CD8-positive, alpha-beta memory T cell (primary cell): ENCODE results near the gene PCED1B. TPM values are rescaled to one million over a fixed set of nuclear protein-coding genes. Genes with fewer than 3 reads are reported as not detected.
A peak's percentile ranks its signal among the peaks of the same experiment; 100 is the strongest.

Experiments
- CTCF ChIA-PET: fragments of 350-600 bp; sonication (Branson Sonifier 250); formaldehyde crosslinking; loops from one replicate; lab custom pipeline; 2021; ENCODE audit warnings: antibody characterized with exemption; lab: Charles Lee
- POLR2A ChIA-PET: fragments of 350-600 bp; sonication (Branson Sonifier 250); formaldehyde crosslinking; loops from one replicate; lab custom pipeline; 2021; ENCODE audit warnings: antibody characterized with exemption; lab: Charles Lee
- DNase-seq, 5 donors: peaks; one replicate each; pipeline versions ENCODE4 v3.0.0 to v3.0.0-alpha.2; 2020 to 2022; ENCODE audit warnings: mixed read lengths in 1 of 5
- H3K27ac ChIP-seq: one replicate; pipeline ENCODE4 v1.7.0; 2013; ENCODE audit warnings: low read depth, mild to moderate bottlenecking, low read length, moderate library complexity
- H3K27me3 ChIP-seq: 2 replicates; pipeline ENCODE4 v1.7.0; 2013; ENCODE audit warnings: low read length, mild to moderate bottlenecking; ENCODE audit not compliant: insufficient read depth, poor library complexity, severe bottlenecking
- H3K36me3 ChIP-seq: 2 replicates; pipeline ENCODE4 v1.7.0; 2013; ENCODE audit warnings: mild to moderate bottlenecking, low read length, moderate library complexity; ENCODE audit not compliant: insufficient read depth
- H3K4me1 ChIP-seq: 2 replicates; pipeline ENCODE4 v1.7.0; 2013; ENCODE audit warnings: mild to moderate bottlenecking, low read length, moderate library complexity; ENCODE audit not compliant: insufficient read depth
- H3K4me3 ChIP-seq: 2 replicates; pipeline ENCODE4 v1.7.0; 2013; ENCODE audit warnings: mild to moderate bottlenecking, low read length
- H3K9me3 ChIP-seq: 2 replicates; pipeline ENCODE4 v1.7.0; 2013; ENCODE audit warnings: mild to moderate bottlenecking, low read length
- H3K27ac Mint-ChIP-seq, 8 donors: one replicate each; pipeline ENCODE4 v1.8.0; 2020 to 2021; ENCODE audit warnings: mixed read lengths in 8 of 8, mild to moderate bottlenecking in 6 of 8, inconsistent platforms in 3 of 8, moderate library complexity in 3 of 8
- H3K27me3 Mint-ChIP-seq, 2 donors: one replicate each; pipeline ENCODE4 v1.8.0; 2020 to 2021; ENCODE audit warnings: mixed read lengths in 2 of 2, mild to moderate bottlenecking in 1 of 2, moderate library complexity in 1 of 2
- H3K36me3 Mint-ChIP-seq, 3 donors: one replicate each; pipeline ENCODE4 v1.8.0; 2020 to 2021; ENCODE audit warnings: mixed read lengths in 3 of 3, inconsistent platforms in 1 of 3, mild to moderate bottlenecking in 1 of 3
- H3K4me1 Mint-ChIP-seq, 3 donors: one replicate each; pipeline ENCODE4 v1.8.0; 2020 to 2021; ENCODE audit warnings: mixed read lengths in 3 of 3, inconsistent platforms in 1 of 3, mild to moderate bottlenecking in 1 of 3
- H3K4me3 Mint-ChIP-seq, 7 donors: one replicate each; pipeline ENCODE4 v1.8.0; 2020 to 2021; ENCODE audit warnings: mixed read lengths in 7 of 7, mild to moderate bottlenecking in 6 of 7, moderate library complexity in 4 of 7, inconsistent platforms in 2 of 7
- H3K9me3 Mint-ChIP-seq, 5 donors: one replicate each; pipeline ENCODE4 v1.8.0; 2020 to 2022; ENCODE audit warnings: mixed read lengths in 5 of 5, mild to moderate bottlenecking in 3 of 5, moderate library complexity in 2 of 5, inconsistent platforms in 1 of 5
- polyA plus RNA-seq: library from polyadenylated mRNA; unstranded; fragments of 300-500 nt; fragmentation: Illumina TruSeq; gene quantifications from one replicate; pipeline ENCODE4 v1.2.3, GENCODE V29; 2021
- total RNA-seq, 2 experiments: library from RNA; stranded (reverse); gene quantifications; one replicate each; pipeline ENCODE4 v1.2.3, GENCODE V29; 2021

The PCED1B gene
- total and polyA plus RNA-seq, 3 experiments from 2014 or later = 52.8 to 73.3 (median 56.9) TPM

DNA sequence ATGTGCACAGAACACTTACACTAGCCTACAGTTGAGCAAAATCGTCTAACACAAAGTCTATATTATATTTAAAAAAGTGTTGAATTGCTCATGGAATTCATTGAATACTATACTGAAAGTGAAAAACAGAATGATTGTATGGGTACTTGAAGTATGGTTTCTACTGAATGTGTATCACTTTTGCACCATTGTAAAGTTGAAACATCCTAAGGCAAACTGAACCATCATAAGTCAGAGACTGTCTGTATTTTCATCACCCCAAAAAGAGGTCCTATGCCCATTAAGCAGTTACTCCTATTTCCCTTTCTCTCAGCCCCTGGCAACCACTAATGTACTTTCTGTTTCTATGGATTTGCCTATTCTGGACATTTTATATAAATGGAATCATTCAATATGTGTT, 4.8 kb downstream of the PCED1B start:
- H3K4me3 Mint-ChIP-seq = peak overlapping the region in 6 of 7 donors; percentile 74 to 96 (median 85)

DNA sequence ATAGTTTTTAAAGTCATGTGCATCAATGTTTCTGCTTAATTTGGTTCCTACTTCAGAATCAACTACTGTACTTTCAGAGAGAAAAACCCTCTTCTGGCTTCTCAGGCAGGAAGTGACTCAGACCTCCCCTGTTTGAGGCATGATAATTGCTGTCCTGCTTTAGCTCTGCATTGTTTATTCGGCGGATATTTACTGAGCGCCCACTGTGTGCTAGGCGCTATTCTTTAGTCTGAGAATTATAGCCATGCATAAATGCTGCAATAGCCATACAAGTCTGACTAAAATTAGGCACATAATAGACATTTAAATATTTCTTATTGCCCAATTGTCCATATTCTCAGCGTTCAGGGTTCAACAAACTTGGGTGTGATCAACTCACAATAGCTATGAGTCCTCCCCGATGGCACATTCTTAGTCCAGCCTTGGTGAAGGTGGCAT, 6.4 kb downstream of the PCED1B start:
- CTCF ChIA-PET = interaction anchor here (1.0 to 1.6 kb wide), 3 partner anchors 15 to 312 kb away, joined by 3 to 5 read pairs (median 3); no protein-coding TSS in a partner anchor

More for the DNA sequence above, 4.8 kb downstream of the PCED1B start:
- peak overlapping the region; percentile 87 to 97 (median 93) for H3K27ac Mint-ChIP-seq
- Histone ChIP-seq H3K27me3 (no peaks in the 10 kb centered on the region), H3K4me1 (peaks cover 50% of the 10 kb centered on the region), H3K27ac (no peak overlapping the region), H3K9me3 (no peaks in the 10 kb centered on the region), H3K36me3 (no peaks in the 10 kb centered on the region), H3K4me3 (no peak overlapping the region)
- H3K36me3 Mint-ChIP-seq = peaks cover 0 to 12% (median 0%) of the 10 kb centered on the region in 3 donors
- no peak for DNase-seq
- H3K9me3 Mint-ChIP-seq = no peaks in the 10 kb centered on the region
- peaks cover 67 to 81% (median 72%) of the 10 kb centered on the region in 3 donors for H3K4me1 Mint-ChIP-seq
- peaks cover 0 to 5% of the 10 kb centered on the region in 2 donors for H3K27me3 Mint-ChIP-seq
- POLR2A ChIA-PET = no interaction called here
- CTCF ChIA-PET = interaction anchor here (0.6 to 3.6 kb wide), 6 partner anchors 9 to 314 kb away, joined by 3 to 15 read pairs (median 7); no protein-coding TSS in a partner anchor

DNA sequence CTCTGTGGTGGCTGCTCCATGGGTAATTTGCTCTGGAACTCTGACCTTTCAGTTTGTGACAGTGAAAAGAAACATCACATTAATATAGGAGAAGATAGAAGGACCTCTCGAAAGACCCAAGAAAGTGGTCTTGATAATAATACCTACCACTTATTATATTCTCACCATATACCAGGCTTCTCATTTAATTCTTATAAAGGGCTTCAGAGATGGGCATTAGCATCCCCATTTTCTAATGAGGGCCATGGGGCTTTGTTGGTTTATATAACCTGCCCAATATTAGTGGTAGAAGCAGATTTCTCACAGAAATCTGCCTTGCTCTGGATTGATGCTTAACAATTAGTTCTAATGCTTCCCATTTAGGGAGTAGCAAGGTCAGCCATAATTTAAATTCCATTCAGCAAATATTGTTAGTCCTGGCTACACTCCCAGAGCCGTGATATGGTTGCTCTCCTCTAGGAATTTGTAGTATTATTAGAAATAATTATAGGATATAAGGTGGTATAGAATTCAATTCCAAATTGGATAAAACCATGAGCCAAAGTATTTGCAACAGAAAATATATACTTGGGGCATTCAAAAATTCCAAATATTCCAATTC, 7.8 kb downstream of the PCED1B start:
- ChIA-PET POLR2A (no interaction called here), CTCF (interaction anchor here (1.5 kb wide), 1 partner anchor 310 kb away, joined by 5 read pairs; no protein-coding TSS in a partner anchor)
- Mint-ChIP-seq H3K9me3 (peaks cover 0 to 5% (median 0%) of the 10 kb centered on the region in 5 donors), H3K27me3 (no peaks in the 10 kb centered on the region), H3K27ac (peak overlapping the region in 1 of 8 donors; percentile 72), H3K4me3 (no peak overlapping the region), H3K36me3 (peaks cover 0 to 3% (median 3%) of the 10 kb centered on the region in 3 donors), H3K4me1 (peaks cover 55 to 67% (median 59%) of the 10 kb centered on the region in 3 donors)
- Histone ChIP-seq H3K4me1 (peaks cover 40% of the 10 kb centered on the region), H3K27ac (no peak overlapping the region), H3K4me3 (no peak overlapping the region), H3K27me3 (no peaks in the 10 kb centered on the region), H3K36me3 (no peaks in the 10 kb centered on the region), H3K9me3 (no peaks in the 10 kb centered on the region)
- DNase-seq = no peak

More for the DNA sequence above, 6.4 kb downstream of the PCED1B start:
- Mint-ChIP-seq H3K36me3 (peaks cover 0 to 3% (median 0%) of the 10 kb centered on the region in 3 donors), H3K9me3 (peaks cover 0 to under 1% (median 0%) of the 10 kb centered on the region in 5 donors), H3K27me3 (no peaks in the 10 kb centered on the region), H3K4me3 (peak overlapping the region; percentile 28 to 81 (median 74)), H3K4me1 (peaks cover 63 to 76% (median 64%) of the 10 kb centered on the region in 3 donors), H3K27ac (peak overlapping the region; percentile 64 to 97 (median 92))
- Histone ChIP-seq H3K27ac (no peak overlapping the region), H3K36me3 (no peaks in the 10 kb centered on the region), H3K27me3 (no peaks in the 10 kb centered on the region), H3K9me3 (no peaks in the 10 kb centered on the region), H3K4me1 (peaks cover 50% of the 10 kb centered on the region), H3K4me3 (no peak overlapping the region)
- DNase-seq = peak; percentile 17 to 66 (median 25)
- POLR2A ChIA-PET = interaction anchor here (0.6 to 1.0 kb wide), 2 partner anchors 36 to 106 kb away, joined by 3 to 4 read pairs; no protein-coding TSS in a partner anchor

DNA sequence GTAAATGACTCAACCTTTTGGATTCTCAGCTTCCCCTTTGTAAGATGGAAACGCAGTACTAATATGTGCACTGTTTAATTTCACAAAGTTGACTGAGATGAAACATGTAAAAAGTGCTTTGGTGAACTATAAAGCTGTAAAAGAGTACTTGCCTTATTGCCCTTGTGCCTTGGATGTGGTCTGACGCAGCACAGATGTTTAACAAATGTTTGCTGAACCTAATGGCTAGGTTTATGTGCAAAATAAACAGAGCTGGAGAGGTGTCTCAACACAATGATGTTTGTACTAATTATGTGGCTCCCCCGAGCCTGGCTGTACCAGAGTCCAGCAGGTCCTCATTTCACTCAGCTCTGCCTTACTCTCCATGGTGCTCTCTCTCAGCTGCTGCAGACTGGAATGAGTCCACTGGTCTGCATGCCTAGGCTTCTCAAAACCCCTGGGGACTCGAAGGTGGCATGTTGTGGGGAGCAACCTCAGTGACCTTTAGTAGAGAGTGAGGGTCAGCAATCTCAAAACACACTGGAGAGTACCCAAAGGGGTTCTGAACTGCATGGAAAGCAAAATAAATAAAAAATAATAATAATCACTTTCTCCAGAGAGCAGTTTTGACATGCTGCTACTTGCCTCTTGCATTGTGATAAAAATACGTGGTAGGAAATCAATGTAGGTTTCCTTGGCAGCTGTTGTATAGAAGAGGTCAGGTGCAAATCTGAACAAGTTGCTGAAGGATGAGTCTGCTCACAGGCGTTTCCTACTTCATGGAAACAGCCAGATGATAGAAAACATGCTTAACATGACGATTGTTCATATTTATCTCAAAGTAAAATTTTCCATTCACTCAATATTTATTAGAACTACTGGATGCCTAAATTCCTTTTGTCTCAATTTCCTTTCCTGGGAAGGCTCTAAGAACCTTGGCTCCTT, 8.9 kb downstream of the PCED1B start:
- H3K27me3 ChIP-seq = no peaks in the 10 kb centered on the region
- H3K4me3 Mint-ChIP-seq = no peak overlapping the region

DNA sequence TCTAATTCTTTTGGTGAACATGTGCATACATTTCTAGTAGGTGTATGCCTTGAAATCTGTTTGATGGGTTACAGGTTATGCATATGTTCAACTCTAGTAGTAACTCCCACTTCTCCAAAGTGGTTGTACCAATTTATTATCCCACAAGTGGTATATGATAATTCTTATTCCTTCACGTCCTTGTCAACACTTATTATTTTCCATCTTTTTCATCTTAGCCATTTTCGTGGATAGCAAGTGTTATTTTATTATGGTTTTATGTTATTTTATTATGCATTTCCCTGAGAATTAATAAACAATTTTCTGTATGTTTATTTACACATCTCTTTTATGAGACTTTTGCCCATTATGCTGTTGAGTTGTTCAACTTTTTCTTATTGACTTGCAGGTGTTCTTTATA, 11.6 kb downstream of the PCED1B start:
- H3K9me3 Mint-ChIP-seq = peaks cover 0 to 5% (median 0%) of the 10 kb centered on the region in 5 donors
- Histone ChIP-seq H3K36me3 (no peaks in the 10 kb centered on the region), H3K27me3 (no peaks in the 10 kb centered on the region), H3K9me3 (no peaks in the 10 kb centered on the region), H3K4me1 (peaks cover 9% of the 10 kb centered on the region), H3K27ac (no peak overlapping the region), H3K4me3 (no peak overlapping the region)
- H3K36me3 Mint-ChIP-seq = peaks cover 3 to 7% (median 4%) of the 10 kb centered on the region in 3 donors
- no peaks in the 10 kb centered on the region for H3K27me3 Mint-ChIP-seq
- peaks cover 43 to 66% (median 53%) of the 10 kb centered on the region in 3 donors for H3K4me1 Mint-ChIP-seq
- peak overlapping the region in 3 of 8 donors; percentile 5 to 20 (median 11) for H3K27ac Mint-ChIP-seq
- H3K4me3 Mint-ChIP-seq = no peak overlapping the region
- POLR2A ChIA-PET = no interaction called here
- CTCF ChIA-PET = no interaction called here
- DNase-seq = no peak

More for the DNA sequence above, 8.9 kb downstream of the PCED1B start:
- no peaks in the 10 kb centered on the region for H3K27me3 Mint-ChIP-seq
- H3K9me3 Mint-ChIP-seq = peaks cover 0 to 5% (median 0%) of the 10 kb centered on the region in 5 donors
- peaks cover 30% of the 10 kb centered on the region for H3K4me1 ChIP-seq
- H3K4me1 Mint-ChIP-seq = peaks cover 49 to 67% (median 56%) of the 10 kb centered on the region in 3 donors
- H3K27ac ChIP-seq = no peak overlapping the region
- peak overlapping the region in 1 of 8 donors; percentile 10 for H3K27ac Mint-ChIP-seq
- ChIA-PET CTCF (no interaction called here), POLR2A (no interaction called here)
- no peak overlapping the region for H3K4me3 ChIP-seq
- no peak for DNase-seq
- peaks cover 2 to 3% (median 3%) of the 10 kb centered on the region in 3 donors for H3K36me3 Mint-ChIP-seq
- no peaks in the 10 kb centered on the region for H3K9me3 ChIP-seq
- no peaks in the 10 kb centered on the region for H3K36me3 ChIP-seq

DNA sequence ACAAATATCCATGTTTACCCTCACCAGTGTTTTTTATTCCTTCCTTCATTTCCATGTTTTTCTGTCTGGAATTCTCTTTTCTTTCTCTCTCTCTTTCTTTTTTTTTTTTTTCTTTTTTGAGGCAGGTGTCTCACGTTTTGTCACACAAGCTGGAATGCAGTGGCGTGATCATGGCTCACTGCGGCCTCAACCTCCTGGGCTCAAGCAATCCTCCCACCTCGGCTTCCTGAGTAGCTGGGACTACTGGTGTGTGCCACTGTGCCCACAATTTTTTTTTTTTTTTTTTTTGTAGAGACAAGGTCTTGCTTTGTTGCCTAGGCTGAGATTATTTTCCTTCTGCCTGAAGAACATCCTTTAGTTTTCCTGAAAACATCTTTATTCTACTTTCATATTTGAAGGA, 15.4 kb downstream of the PCED1B start:
- no peak overlapping the region for H3K27ac ChIP-seq
- DNase-seq = no peak
- H3K4me1 ChIP-seq = peaks cover 5% of the 10 kb centered on the region
- ChIA-PET POLR2A (interaction anchor here (0.7 kb wide), 2 partner anchors 29 to 303 kb away, joined by 7 to 8 read pairs; no protein-coding TSS in a partner anchor), CTCF (interaction anchor here (1.6 kb wide), 1 partner anchor 16 kb away, joined by 4 read pairs; no protein-coding TSS in a partner anchor)
- no peaks in the 10 kb centered on the region for H3K9me3 ChIP-seq
- H3K36me3 Mint-ChIP-seq = peaks cover 7 to 10% (median 8%) of the 10 kb centered on the region in 3 donors
- peaks cover 32 to 47% (median 42%) of the 10 kb centered on the region in 3 donors for H3K4me1 Mint-ChIP-seq
- H3K27me3 ChIP-seq = no peaks in the 10 kb centered on the region
- H3K27me3 Mint-ChIP-seq = no peaks in the 10 kb centered on the region
- peak overlapping the region in 1 of 8 donors; percentile 32 for H3K27ac Mint-ChIP-seq
- H3K36me3 ChIP-seq = no peaks in the 10 kb centered on the region
- H3K4me3 ChIP-seq = no peak overlapping the region
- H3K9me3 Mint-ChIP-seq = peaks cover 0 to 5% (median 0%) of the 10 kb centered on the region in 5 donors
- H3K4me3 Mint-ChIP-seq = peak overlapping the region in 1 of 7 donors; percentile 71

DNA sequence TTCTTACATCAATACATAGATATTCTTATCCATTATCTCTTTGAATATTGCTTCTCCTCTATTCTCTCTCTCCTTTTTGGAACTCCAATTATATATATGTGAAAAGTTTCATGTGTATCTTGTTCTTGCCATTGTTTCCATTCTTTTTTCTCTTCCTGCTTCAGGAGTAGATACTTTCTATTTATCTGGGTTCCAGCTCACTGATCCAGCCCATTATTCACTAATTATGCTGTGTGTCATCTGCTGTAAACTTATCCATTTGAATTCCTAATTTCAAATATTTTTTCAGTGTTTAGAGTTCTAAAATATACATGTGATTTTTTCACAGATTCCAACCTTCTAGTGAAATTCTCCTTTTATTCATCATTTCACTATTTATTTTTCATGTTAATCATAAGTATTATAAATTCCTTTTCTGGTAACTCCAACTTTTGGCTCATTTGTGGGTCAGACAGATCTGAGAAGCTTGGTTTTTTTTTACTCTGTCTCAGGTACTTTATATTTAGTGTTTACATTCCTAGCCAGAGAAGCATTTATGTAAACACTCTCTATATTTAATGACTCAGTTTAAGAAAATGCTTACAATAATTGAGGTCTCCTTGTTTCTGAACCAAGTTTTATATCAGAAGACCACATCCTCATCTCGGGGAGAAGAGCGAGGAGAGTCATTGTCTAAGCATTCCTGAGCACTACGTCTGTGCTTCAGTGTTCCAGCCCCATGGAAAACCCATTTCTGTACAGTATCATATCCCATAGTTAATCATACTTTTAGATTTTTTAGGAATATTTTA, 16.2 kb downstream of the PCED1B start:
- Mint-ChIP-seq H3K4me1 (peaks cover 32 to 44% (median 42%) of the 10 kb centered on the region in 3 donors), H3K9me3 (peaks cover 0 to 5% (median 0%) of the 10 kb centered on the region in 5 donors)
- DNase-seq = no peak

More for the DNA sequence above, 16.2 kb downstream of the PCED1B start:
- Histone ChIP-seq H3K27me3 (no peaks in the 10 kb centered on the region), H3K27ac (no peak overlapping the region), H3K4me3 (no peak overlapping the region), H3K36me3 (no peaks in the 10 kb centered on the region), H3K9me3 (no peaks in the 10 kb centered on the region), H3K4me1 (peaks cover 5% of the 10 kb centered on the region)
- H3K27ac Mint-ChIP-seq = peak overlapping the region in 3 of 8 donors; percentile 9 to 42 (median 32)
- H3K27me3 Mint-ChIP-seq = no peaks in the 10 kb centered on the region
- POLR2A ChIA-PET = interaction anchor here (0.7 kb wide), 2 partner anchors 28 to 302 kb away, joined by 7 to 8 read pairs; no protein-coding TSS in a partner anchor
- H3K4me3 Mint-ChIP-seq = no peak overlapping the region
- CTCF ChIA-PET = interaction anchor here (1.2 to 1.6 kb wide), 3 partner anchors 17 to 302 kb away, joined by 3 to 4 read pairs (median 4); no protein-coding TSS in a partner anchor
- peaks cover 7 to 8% (median 7%) of the 10 kb centered on the region in 3 donors for H3K36me3 Mint-ChIP-seq
